Bronchial epithelial cell (primary cell): ENCODE data around the gene REEP6. TPM values are rescaled to one million over a fixed set of nuclear protein-coding genes. Genes with fewer than 3 reads are reported as not detected.

Experiments used
- DNase-seq: peaks from one replicate; pipeline ENCODE4 v3.0.0-alpha.2; 2010; ENCODE audit warnings: low read depth
- FAIRE-seq: peaks from 2 replicates; lab custom pipeline; 2011; peaks lifted over from hg19 to GRCh38; lab: Jason Lieb, UNC
- H3K27me3 ChIP-seq: 2 replicates; pipeline ENCODE4 v1.5.1; 2011; ENCODE audit warnings: low read length; ENCODE audit not compliant: control insufficient read depth, insufficient read depth
- H3K36me3 ChIP-seq: 2 replicates; pipeline ENCODE4 v1.5.1; 2011; ENCODE audit warnings: low read length; ENCODE audit not compliant: control insufficient read depth, insufficient read depth
- H3K4me3 ChIP-seq: 2 replicates; pipeline ENCODE4 v1.5.1; 2011; ENCODE audit warnings: mild to moderate bottlenecking, low read depth, low read length, control low read depth
- total RNA-seq: library from RNA; depleted of rRNA; stranded (reverse); fragments of >200 nt; gene quantifications from 2 replicates; pipeline ENCODE4 v1.2.1, GENCODE V29; 2014
- TF ChIP-seq, protein P1 (sequence below): IDR thresholded peaks from 2 replicates; pipeline ENCODE4 v1.5.1; 2011; ENCODE audit warnings: mild to moderate bottlenecking, moderate library complexity, low read length, control low read depth, inconsistent platforms; ENCODE audit not compliant: insufficient read depth, severe bottlenecking

The REEP6 gene
- total RNA-seq, 1 donor from 2014 or later, result 2.1 TPM

- Histone ChIP-seq H3K4me3 (no peak overlapping the region), H3K27me3 (peaks cover 7% of the 10 kb centered on the region), H3K36me3 (peaks cover 4% of the 10 kb centered on the region)
- no peak for DNase-seq
- TF ChIP-seq, protein P1, sequence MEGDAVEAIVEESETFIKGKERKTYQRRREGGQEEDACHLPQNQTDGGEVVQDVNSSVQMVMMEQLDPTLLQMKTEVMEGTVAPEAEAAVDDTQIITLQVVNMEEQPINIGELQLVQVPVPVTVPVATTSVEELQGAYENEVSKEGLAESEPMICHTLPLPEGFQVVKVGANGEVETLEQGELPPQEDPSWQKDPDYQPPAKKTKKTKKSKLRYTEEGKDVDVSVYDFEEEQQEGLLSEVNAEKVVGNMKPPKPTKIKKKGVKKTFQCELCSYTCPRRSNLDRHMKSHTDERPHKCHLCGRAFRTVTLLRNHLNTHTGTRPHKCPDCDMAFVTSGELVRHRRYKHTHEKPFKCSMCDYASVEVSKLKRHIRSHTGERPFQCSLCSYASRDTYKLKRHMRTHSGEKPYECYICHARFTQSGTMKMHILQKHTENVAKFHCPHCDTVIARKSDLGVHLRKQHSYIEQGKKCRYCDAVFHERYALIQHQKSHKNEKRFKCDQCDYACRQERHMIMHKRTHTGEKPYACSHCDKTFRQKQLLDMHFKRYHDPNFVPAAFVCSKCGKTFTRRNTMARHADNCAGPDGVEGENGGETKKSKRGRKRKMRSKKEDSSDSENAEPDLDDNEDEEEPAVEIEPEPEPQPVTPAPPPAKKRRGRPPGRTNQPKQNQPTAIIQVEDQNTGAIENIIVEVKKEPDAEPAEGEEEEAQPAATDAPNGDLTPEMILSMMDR, result no peak
- FAIRE-seq, result no peak
Observed at GRCh38 chr19:1461862-1462261, 29.1 kb upstream of the REEP6 start.

DNA sequence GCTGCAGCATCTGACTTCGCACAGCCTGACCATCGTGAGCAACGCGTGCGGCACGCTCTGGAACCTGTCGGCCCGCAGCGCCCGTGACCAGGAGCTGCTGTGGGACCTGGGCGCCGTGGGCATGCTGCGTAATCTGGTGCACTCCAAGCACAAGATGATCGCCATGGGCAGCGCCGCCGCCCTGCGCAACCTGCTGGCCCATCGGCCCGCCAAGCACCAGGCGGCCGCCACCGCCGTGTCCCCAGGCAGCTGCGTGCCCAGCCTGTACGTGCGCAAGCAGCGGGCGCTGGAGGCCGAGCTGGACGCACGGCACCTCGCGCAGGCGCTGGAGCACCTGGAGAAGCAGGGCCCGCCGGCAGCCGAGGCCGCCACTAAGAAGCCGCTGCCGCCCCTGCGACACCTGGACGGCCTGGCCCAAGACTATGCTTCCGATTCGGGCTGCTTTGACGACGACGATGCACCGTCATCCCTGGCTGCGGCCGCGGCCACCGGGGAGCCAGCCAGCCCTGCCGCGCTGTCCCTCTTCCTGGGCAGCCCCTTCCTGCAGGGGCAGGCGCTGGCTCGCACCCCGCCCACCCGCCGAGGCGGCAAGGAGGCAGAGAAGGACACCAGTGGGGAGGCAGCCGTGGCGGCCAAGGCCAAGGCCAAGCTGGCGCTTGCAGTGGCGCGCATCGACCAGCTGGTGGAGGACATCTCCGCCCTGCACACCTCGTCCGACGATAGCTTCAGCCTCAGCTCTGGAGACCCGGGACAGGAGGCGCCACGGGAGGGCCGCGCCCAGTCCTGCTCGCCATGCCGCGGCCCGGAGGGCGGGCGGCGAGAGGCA lies 25.6 kb upstream of the REEP6 start:
- DNase-seq (peak; percentile 42), FAIRE-seq (no peak)
- no peak overlapping the region for H3K4me3 ChIP-seq
- TF ChIP-seq, protein P1, result peak; percentile 70
- peaks cover 10% of the 10 kb centered on the region for H3K27me3 ChIP-seq
- H3K36me3 ChIP-seq, result peaks cover 4% of the 10 kb centered on the region

DNA sequence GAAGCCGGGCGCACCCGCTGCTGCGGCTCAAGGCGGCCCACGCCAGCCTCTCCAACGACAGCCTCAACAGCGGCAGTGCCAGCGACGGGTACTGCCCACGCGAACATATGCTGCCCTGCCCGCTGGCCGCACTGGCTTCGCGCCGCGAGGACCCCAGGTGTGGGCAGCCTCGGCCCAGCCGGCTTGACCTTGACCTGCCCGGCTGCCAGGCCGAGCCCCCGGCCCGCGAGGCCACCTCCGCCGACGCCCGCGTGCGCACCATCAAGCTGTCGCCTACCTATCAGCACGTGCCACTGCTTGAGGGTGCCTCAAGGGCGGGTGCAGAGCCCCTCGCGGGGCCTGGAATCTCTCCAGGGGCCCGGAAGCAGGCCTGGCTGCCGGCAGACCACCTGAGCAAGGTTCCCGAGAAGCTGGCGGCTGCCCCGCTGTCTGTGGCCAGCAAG lies 24.9 kb upstream of the REEP6 start:
- no peak for DNase-seq
- TF ChIP-seq, protein P1, result no peak
- Histone ChIP-seq H3K27me3 (peaks cover 10% of the 10 kb centered on the region), H3K4me3 (no peak overlapping the region), H3K36me3 (peaks cover 1% of the 10 kb centered on the region)
- no peak for FAIRE-seq

GRCh38 chr19:1466461-1467214 lies 24.3 kb upstream of the REEP6 start:
- FAIRE-seq (no peak), DNase-seq (no peak)
- Histone ChIP-seq H3K27me3 (peaks cover 10% of the 10 kb centered on the region), H3K36me3 (no peaks in the 10 kb centered on the region), H3K4me3 (no peak overlapping the region)
- TF ChIP-seq, protein P1, result no peak

DNA sequence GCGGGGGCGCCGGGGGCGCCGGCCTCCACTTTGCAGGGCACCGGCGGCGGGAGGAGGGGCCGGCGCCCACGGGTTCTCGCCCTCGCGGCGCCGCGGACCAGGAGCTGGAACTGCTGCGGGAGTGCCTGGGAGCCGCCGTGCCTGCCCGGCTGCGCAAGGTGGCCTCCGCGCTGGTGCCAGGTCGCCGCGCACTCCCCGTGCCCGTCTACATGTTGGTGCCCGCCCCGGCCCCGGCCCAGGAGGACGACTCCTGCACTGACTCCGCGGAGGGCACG lies 23.8 kb upstream of the REEP6 start:
- Histone ChIP-seq H3K4me3 (peak overlapping the region; percentile 30), H3K36me3 (no peaks in the 10 kb centered on the region), H3K27me3 (peaks cover 10% of the 10 kb centered on the region)
- TF ChIP-seq, protein P1, result no peak
- FAIRE-seq (no peak), DNase-seq (no peak)
